K562 (cell line): Measurements from ENCODE around the gene RAB40B. TPM values are rescaled to one million over a fixed set of nuclear protein-coding genes. Genes with fewer than 3 reads are reported as not detected.

Source experiments
- ATAC-seq: fragments of 200-7000 bp; cut with Tn5 transposase; 3 replicates; pipeline ENCODE4 v1.9.1; 2020; ENCODE audit warnings: moderate library complexity
- BruUV-seq: library from RNA; stranded (reverse); fragments of 400-500 nt; replicated peaks from 2 replicates; lab custom pipeline; 2021; lab: Mats Ljungman, UMichigan
- CTCF ChIA-PET: fragments of 300-600 bp; formaldehyde crosslinking; extraction: SDS; loops from one replicate; lab custom pipeline; 2021; ENCODE audit warnings: low intra/inter-chr PET ratio; lab: Yijun Ruan, JAX
- POLR2A ChIA-PET: fragments of 300-600, 350-650 bp; sonication (Branson Sonifier 250); formaldehyde crosslinking; extraction: SDS; loops from one replicate; lab custom pipeline; 2021; ENCODE audit warnings: antibody characterized with exemption, inconsistent platforms; lab: Yijun Ruan, JAX
- DNase-seq, 4 experiments: peaks; one replicate each; pipeline versions ENCODE4 v3.0.0 to v3.0.0-alpha.2; 2011 to 2018; ENCODE audit warnings: low spot score in 3 of 4, mixed read lengths in 3 of 4; ENCODE audit errors: extremely low read depth in 1 of 4
- FAIRE-seq: peaks from 2 replicates; lab custom pipeline; 2011; peaks lifted over from hg19 to GRCh38; lab: Jason Lieb, UNC
- H2AFZ ChIP-seq: 2 replicates; pipeline ENCODE4 v1.6.0; 2011; ENCODE audit warnings: low read depth, low read length, control low read depth, inconsistent platforms
- H3K27ac ChIP-seq: fragments of 200-600 bp; 3 replicates; pipeline ENCODE4 v1.8.0; 2011; ENCODE audit warnings: low read depth, mild to moderate bottlenecking, control low read depth, inconsistent platforms, low read length, moderate library complexity, mixed read lengths; ENCODE audit errors: extremely low read depth
- H3K27me3 ChIP-seq, 2 experiments: fragments of 300-600 bp in 1 of 2; 2 replicates in 1 of 2; 3 replicates in 1 of 2; pipeline versions ENCODE4 v1.6.0 to v1.8.0; 2011; ENCODE audit warnings: inconsistent platforms in 2 of 2, low read length in 2 of 2, mild to moderate bottlenecking in 1 of 2, mixed read lengths in 1 of 2, moderate library complexity in 1 of 2; ENCODE audit not compliant: control insufficient read depth in 2 of 2, insufficient read depth in 2 of 2
- H3K36me3 ChIP-seq: fragments of 300-600 bp; 3 replicates; pipeline ENCODE4 v1.8.0; 2011; ENCODE audit warnings: mild to moderate bottlenecking, low read length, inconsistent platforms; ENCODE audit not compliant: control insufficient read depth, insufficient read depth
- H3K4me1 ChIP-seq, 2 experiments: fragments of 200-600 bp in 1 of 2; replicated peaks in 1 of 2; 2 replicates in 1 of 2; 3 replicates in 1 of 2; pipeline versions ENCODE4 v1.5.1 to v1.8.0; 2011; ENCODE audit warnings: inconsistent platforms in 2 of 2, low read length in 2 of 2, mild to moderate bottlenecking in 1 of 2, mixed read lengths in 1 of 2, moderate library complexity in 1 of 2; ENCODE audit not compliant: control insufficient read depth in 2 of 2, insufficient read depth in 2 of 2
- H3K4me2 ChIP-seq: 2 replicates; pipeline ENCODE4 v1.6.1; 2011; ENCODE audit warnings: low read length, control low read depth, inconsistent platforms, mixed read lengths; ENCODE audit not compliant: insufficient read depth
- H3K4me3 ChIP-seq: fragments of 200-600 bp; sonication (generic), shearing (Covaris generic); 2 replicates; pipeline ENCODE4 v1.5.1; 2016; ENCODE audit warnings: control low read depth, inconsistent platforms
- H3K79me2 ChIP-seq: fragments of 200-600 bp; 3 replicates; pipeline ENCODE4 v1.8.0; 2011; ENCODE audit warnings: low read length, inconsistent platforms; ENCODE audit not compliant: control insufficient read depth, insufficient read depth
- H3K9ac ChIP-seq, 2 experiments: 2 replicates each; pipeline versions ENCODE4 v1.6.0 to v1.6.1; 2011; ENCODE audit warnings: low read depth in 2 of 2, low read length in 2 of 2, control low read depth in 1 of 2, inconsistent platforms in 1 of 2, mild to moderate bottlenecking in 1 of 2, mixed read lengths in 1 of 2; ENCODE audit not compliant: insufficient read depth in 1 of 2
- H3K9me1 ChIP-seq: one replicate; pipeline ENCODE4 v1.6.0; 2011; ENCODE audit warnings: inconsistent platforms, mild to moderate bottlenecking, low read length, moderate library complexity; ENCODE audit not compliant: control insufficient read depth, insufficient read depth
- H3K9me3 ChIP-seq: replicated peaks from 2 replicates; pipeline ENCODE4 v1.5.1; 2011; ENCODE audit warnings: low read depth, low read length, inconsistent platforms; ENCODE audit not compliant: control insufficient read depth, insufficient read depth
- H4K20me1 ChIP-seq: replicated peaks from 2 replicates; pipeline ENCODE4 v1.6.1; 2011; ENCODE audit warnings: low read length, inconsistent platforms, mixed read lengths; ENCODE audit not compliant: control insufficient read depth, insufficient read depth
- MTF1 ChIP-seq: fragments of 250-450 bp; sonication (Bioruptor Pico); IDR thresholded peaks from 2 replicates; pipeline ENCODE4 v1.9.0; 2021; ENCODE audit warnings: moderate library complexity, mild to moderate bottlenecking, inconsistent platforms, borderline replicate concordance
- SOX6 ChIP-seq: fragments of 450-650 bp; IDR thresholded peaks from 2 replicates; pipeline ENCODE4 v1.6.1; 2014; ENCODE audit warnings: mild to moderate bottlenecking
- ZNF232 ChIP-seq: sonication (generic); formaldehyde crosslinking; IDR thresholded peaks from 2 replicates; pipeline ENCODE4 v1.8.0; 2022; ENCODE audit warnings: mild to moderate bottlenecking, missing genetic modification reagents
- ZNF584 ChIP-seq: fragments of 200-800 bp; sonication (Bioruptor generic); IDR thresholded peaks from 2 replicates; pipeline ENCODE4 v1.6.1; 2016; ENCODE audit warnings: low read depth, mild to moderate bottlenecking, missing genetic modification characterization, missing compliant biosample characterization
- ZNF785 ChIP-seq: fragments of 250-450 bp; sonication (Bioruptor Pico); IDR thresholded peaks from 2 replicates; pipeline ENCODE4 v1.4.0; 2020; ENCODE audit warnings: mild to moderate bottlenecking
- whole genome bisulfite sequencing: fragments of 100-300 bp; shearing (Covaris generic); methylation state at CpG from one replicate; pipeline ENCODE4 v1.1.6; 2016; ENCODE audit warnings: low coverage, mixed read lengths; ENCODE audit not compliant: insufficient coverage; ENCODE audit errors: missing lambda C conversion rate; 5-methylcytosine and 5-hydroxymethylcytosine counted together
- in situ Hi-C: fragments of 300-500 bp; cut with MboI; formaldehyde crosslinking; loops from 4 replicates; pipeline ENCODE4 v1.15.0; 2018; ENCODE audit warnings: inconsistent platforms, mixed read lengths
- intact Hi-C: fragments of 100-400 bp; cut with micrococcal nuclease; formaldehyde crosslinking; loops from 2 replicates; pipeline ENCODE4 v1.14.2; 2022
- polyA plus RNA-seq, 8 experiments: library from polyadenylated mRNA; depleted of rRNA in 4 of 8; stranded (reverse) in 5 of 8; unstranded in 3 of 8; fragments of >200 nt; fragmentation: Nextera tagmentation in 2 of 8; fragmentation: Illumina TruSeq in 1 of 8; extraction: Ambion mirVana in 2 of 8; extraction: Trizol in 1 of 8; gene quantifications; 2 replicates each; pipeline versions ENCODE4 v1.2.1 to v1.2.3, GENCODE V29; 2011 to 2014; ENCODE audit warnings: inconsistent platforms in 1 of 8, missing spikeins in 1 of 8
- total RNA-seq, 7 experiments: library from RNA; depleted of rRNA in 6 of 7; stranded (reverse); fragments of >200 nt in 6 of 7; fragmentation: Illumina TruSeq in 2 of 7; extraction: Trizol in 2 of 7; gene quantifications; 2 replicates each; pipeline versions ENCODE4 v1.2.1 to v1.2.3, GENCODE V29; 2011 to 2021; ENCODE audit warnings: low replicate concordance in 1 of 7
- TF ChIP-seq, protein P1 (sequence below): fragments of 250-450 bp; sonication (Bioruptor Pico); IDR thresholded peaks from 2 replicates; pipeline ENCODE4 v1.5.0; 2021

Gene RAB40B
- total and polyA plus RNA-seq, 9 of the 15 experiments (the other 6 are each of a cell fraction or from before 2014, with no cell fraction given): 0.13 to 4.6 (median 1.4) TPM

DNA sequence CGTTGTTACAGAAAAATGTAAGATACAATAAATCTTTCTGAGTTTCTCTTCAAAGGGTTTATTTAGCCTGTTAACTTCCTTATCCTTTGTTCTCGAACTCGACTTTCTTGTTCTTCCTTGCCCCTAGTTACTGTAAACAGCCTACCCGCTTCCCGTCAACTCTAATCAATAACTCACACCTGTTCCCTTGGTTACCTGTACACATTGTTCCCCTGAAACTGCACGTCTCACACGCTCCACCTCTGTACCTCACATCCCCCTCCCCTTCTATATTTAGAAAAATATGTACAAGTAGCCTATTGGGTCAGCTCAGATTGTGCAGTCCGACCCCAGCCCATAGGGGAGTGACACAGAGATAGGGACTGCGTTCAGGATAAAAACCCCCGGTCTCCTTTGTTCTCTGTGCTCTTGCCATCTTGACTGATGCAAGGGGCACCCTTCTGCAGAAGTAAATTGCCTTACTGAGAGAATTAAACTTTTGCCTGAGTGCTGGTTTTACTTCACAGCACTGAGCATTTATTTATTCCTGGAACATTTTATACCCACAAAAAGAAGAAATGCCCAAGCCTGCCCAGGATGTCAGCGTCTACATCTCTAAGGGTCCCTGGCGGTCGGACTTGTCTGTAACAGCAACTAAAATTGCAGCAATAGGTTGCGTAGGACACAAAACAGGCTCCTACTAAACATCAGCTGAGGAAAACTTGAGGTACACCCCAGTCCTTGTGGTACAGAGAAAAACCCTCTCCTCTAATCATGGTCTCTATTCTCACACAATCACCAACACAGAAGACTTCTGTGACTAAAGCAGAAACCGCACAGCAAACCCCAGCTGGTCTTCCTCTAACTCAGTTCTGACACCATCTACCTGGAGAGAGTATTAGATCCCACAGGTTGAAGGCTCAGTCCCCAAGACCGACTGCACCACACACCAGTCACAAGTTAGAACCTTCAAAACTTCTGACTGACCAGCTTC lies 61.6 kb downstream of the RAB40B start:
- no peaks in the 10 kb centered on the region for H3K9me3 ChIP-seq
- intact Hi-C loops (no loop called here), in situ Hi-C loops (no loop called here)
- H3K4me1 ChIP-seq: peaks cover 0 to 5% of the 10 kb centered on the region in 2 experiments; a peak in 1 of 5 replicates
- no peak overlapping the region for H3K9ac ChIP-seq
- ChIA-PET POLR2A (interaction anchor here (0.9 to 1.2 kb wide), 2 partner anchors 8 to 33 kb away, joined by 3 to 6 read pairs; no protein-coding TSS in a partner anchor), CTCF (no interaction called here)
- TF ChIP-seq, protein P1, sequence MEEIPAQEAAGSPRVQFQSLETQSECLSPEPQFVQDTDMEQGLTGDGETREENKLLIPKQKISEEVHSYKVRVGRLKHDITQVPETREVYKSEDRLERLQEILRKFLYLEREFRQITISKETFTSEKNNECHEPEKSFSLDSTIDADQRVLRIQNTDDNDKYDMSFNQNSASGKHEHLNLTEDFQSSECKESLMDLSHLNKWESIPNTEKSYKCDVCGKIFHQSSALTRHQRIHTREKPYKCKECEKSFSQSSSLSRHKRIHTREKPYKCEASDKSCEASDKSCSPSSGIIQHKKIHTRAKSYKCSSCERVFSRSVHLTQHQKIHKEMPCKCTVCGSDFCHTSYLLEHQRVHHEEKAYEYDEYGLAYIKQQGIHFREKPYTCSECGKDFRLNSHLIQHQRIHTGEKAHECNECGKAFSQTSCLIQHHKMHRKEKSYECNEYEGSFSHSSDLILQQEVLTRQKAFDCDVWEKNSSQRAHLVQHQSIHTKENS (CRISPR knock-in tag): no peak
- TF ChIP-seq ZNF232 (CRISPR knock-in tag): no peak
- TF ChIP-seq MTF1: no peak
- TF ChIP-seq ZNF584: no peak
- no peak for TF ChIP-seq SOX6
- TF ChIP-seq ZNF785 (CRISPR knock-in tag): no peak
- H4K20me1 ChIP-seq: peaks cover 11% of the 10 kb centered on the region
- H3K79me2 ChIP-seq: peaks cover 84% of the 10 kb centered on the region
- H3K4me3 ChIP-seq: no peak overlapping the region
- no peak for ATAC-seq
- BruUV-seq: no TSS peak
- no peak overlapping the region for H2AFZ ChIP-seq
- no peaks in the 10 kb centered on the region for H3K9me1 ChIP-seq
- no peak overlapping the region for H3K27ac ChIP-seq
- DNase-seq: no peak
- no peak for FAIRE-seq
- H3K36me3 ChIP-seq: peaks cover 79% of the 10 kb centered on the region
- no peaks in the 10 kb centered on the region for H3K27me3 ChIP-seq
- 79% methylated on average over 16 of the region's 16 CpGs for WGBS
- H3K4me2 ChIP-seq: no peak overlapping the region
